KMS-11 (cell line): ENCODE data around the gene FAT2.
"Not testable (repeated sequence)": the region's sequence is repeated elsewhere in the genome, so short reads cannot be mapped to it uniquely, and the experiment has no call there.

Experiments
- H2AFZ ChIP-seq: fragments of 200-600 bp; sonication (generic); 2 replicates; pipeline ENCODE4 v1.6.1; 2016; ENCODE audit warnings: antibody characterized with exemption, mixed run types, low read depth
- H3K27ac ChIP-seq: fragments of 200-600 bp; sonication (generic); 2 replicates; pipeline ENCODE4 v1.6.1; 2016; ENCODE audit warnings: mild to moderate bottlenecking, mixed run types
- H3K27me3 ChIP-seq: fragments of 200-600 bp; sonication (generic); 2 replicates; pipeline ENCODE4 v1.6.1; 2017; ENCODE audit warnings: mild to moderate bottlenecking, low read depth, mixed run types, moderate library complexity; ENCODE audit not compliant: insufficient read depth
- H3K36me3 ChIP-seq: fragments of 200-600 bp; sonication (generic); 2 replicates; pipeline ENCODE4 v1.6.1; 2017; ENCODE audit warnings: mild to moderate bottlenecking, mixed run types; ENCODE audit not compliant: insufficient read depth
- H3K4me1 ChIP-seq: fragments of 200-600 bp; sonication (generic); 2 replicates; pipeline ENCODE4 v1.6.1; 2016; ENCODE audit warnings: mild to moderate bottlenecking, low read depth, mixed run types; ENCODE audit not compliant: poor library complexity, severe bottlenecking
- H3K4me2 ChIP-seq: fragments of 200-600 bp; sonication (generic); 2 replicates; pipeline ENCODE4 v1.7.0; 2016; ENCODE audit warnings: mild to moderate bottlenecking, mixed run types
- H3K4me3 ChIP-seq: fragments of 200-600 bp; sonication (generic); IDR thresholded peaks from 2 replicates; pipeline ENCODE4 v1.6.1; 2017; ENCODE audit warnings: low read depth, low read length, mixed read lengths; ENCODE audit not compliant: insufficient read depth
- H3K79me2 ChIP-seq: fragments of 200-600 bp; sonication (generic); 2 replicates; pipeline ENCODE4 v1.6.1; 2016; ENCODE audit warnings: low read depth, mixed run types; ENCODE audit not compliant: insufficient read depth
- H3K9ac ChIP-seq: fragments of 200-600 bp; sonication (generic); 2 replicates; pipeline ENCODE4 v1.6.1; 2016; ENCODE audit warnings: mild to moderate bottlenecking, mixed run types
- H4K20me1 ChIP-seq: fragments of 200-600 bp; sonication (generic); 2 replicates; pipeline ENCODE4 v1.6.1; 2016; ENCODE audit warnings: mild to moderate bottlenecking, mixed run types; ENCODE audit not compliant: insufficient read depth
- TF ChIP-seq, protein P1 (sequence below): fragments of 200-600 bp; sonication (generic); conservative IDR thresholded peaks from 2 replicates; pipeline ENCODE4 v1.6.1; 2017; ENCODE audit warnings: low read depth, mild to moderate bottlenecking, antibody characterized with exemption, low read length, moderate library complexity, mixed read lengths

FAT2 gene

GRCh38 chr5:151581347-151581746, 9.8 kb downstream of the FAT2 start:
- no peaks in the 10 kb centered on the region for H3K79me2 ChIP-seq
- H3K27ac ChIP-seq = no peak overlapping the region
- H4K20me1 ChIP-seq = no peaks in the 10 kb centered on the region
- H3K9ac ChIP-seq = no peak overlapping the region
- no peaks in the 10 kb centered on the region for H3K4me1 ChIP-seq
- no peaks in the 10 kb centered on the region for H3K27me3 ChIP-seq
- no peak overlapping the region for H3K4me3 ChIP-seq
- no peak overlapping the region for H3K4me2 ChIP-seq
- TF ChIP-seq, protein P1, sequence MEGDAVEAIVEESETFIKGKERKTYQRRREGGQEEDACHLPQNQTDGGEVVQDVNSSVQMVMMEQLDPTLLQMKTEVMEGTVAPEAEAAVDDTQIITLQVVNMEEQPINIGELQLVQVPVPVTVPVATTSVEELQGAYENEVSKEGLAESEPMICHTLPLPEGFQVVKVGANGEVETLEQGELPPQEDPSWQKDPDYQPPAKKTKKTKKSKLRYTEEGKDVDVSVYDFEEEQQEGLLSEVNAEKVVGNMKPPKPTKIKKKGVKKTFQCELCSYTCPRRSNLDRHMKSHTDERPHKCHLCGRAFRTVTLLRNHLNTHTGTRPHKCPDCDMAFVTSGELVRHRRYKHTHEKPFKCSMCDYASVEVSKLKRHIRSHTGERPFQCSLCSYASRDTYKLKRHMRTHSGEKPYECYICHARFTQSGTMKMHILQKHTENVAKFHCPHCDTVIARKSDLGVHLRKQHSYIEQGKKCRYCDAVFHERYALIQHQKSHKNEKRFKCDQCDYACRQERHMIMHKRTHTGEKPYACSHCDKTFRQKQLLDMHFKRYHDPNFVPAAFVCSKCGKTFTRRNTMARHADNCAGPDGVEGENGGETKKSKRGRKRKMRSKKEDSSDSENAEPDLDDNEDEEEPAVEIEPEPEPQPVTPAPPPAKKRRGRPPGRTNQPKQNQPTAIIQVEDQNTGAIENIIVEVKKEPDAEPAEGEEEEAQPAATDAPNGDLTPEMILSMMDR = no peak
- no peak overlapping the region for H2AFZ ChIP-seq
- no peaks in the 10 kb centered on the region for H3K36me3 ChIP-seq

DNA sequence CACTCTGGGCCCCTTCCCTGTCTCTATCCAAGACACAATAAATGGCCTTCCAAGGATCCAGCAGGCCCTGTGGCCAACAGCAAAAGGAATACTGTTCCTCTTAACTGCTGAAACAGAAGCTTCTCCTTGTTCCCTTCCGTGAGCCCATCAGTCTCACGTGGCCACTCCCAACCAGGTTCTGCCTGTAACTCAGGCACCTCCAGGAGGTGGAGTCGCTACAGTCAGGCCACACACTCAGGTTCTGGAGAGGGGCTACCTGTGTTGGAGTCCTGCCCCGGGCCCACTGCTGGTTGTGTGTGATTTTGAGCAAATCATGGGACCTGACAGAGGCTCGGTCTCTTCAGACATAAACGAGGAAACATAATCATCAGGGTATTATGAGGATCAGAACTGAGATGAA, 10.3 kb downstream of the FAT2 start:
- H3K36me3 ChIP-seq = no peaks in the 10 kb centered on the region
- no peak overlapping the region for H3K4me2 ChIP-seq
- H3K27me3 ChIP-seq = no peaks in the 10 kb centered on the region
- no peak overlapping the region for H2AFZ ChIP-seq
- no peaks in the 10 kb centered on the region for H4K20me1 ChIP-seq
- H3K79me2 ChIP-seq = no peaks in the 10 kb centered on the region
- TF ChIP-seq, protein P1 = no peak
- no peak overlapping the region for H3K27ac ChIP-seq
- no peak overlapping the region for H3K4me3 ChIP-seq
- H3K4me1 ChIP-seq = no peaks in the 10 kb centered on the region
- H3K9ac ChIP-seq = no peak overlapping the region

DNA sequence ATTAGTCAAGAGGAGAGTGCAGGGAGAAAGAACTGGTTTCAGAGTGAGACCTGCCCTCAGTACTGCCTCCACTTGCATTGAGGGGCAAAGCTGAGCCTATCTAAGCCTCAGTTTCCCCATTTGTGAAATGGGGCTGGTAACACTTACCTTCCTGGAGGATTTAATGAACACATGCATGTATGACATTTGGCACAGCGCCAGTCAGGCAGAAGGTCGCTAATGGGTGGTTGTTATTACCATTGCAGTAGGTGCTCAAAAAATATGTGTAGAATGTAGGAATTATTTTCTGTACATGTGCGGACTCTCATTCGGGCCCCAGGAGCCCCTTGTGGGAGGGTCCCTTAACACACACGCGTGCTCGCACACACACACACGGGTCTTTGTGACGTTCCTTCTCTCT, 10.9 kb downstream of the FAT2 start:
- no peak overlapping the region for H3K4me3 ChIP-seq
- no peaks in the 10 kb centered on the region for H4K20me1 ChIP-seq
- H3K4me1 ChIP-seq = no peaks in the 10 kb centered on the region
- no peak overlapping the region for H3K4me2 ChIP-seq
- H3K27me3 ChIP-seq = no peaks in the 10 kb centered on the region
- H3K36me3 ChIP-seq = no peaks in the 10 kb centered on the region
- no peak overlapping the region for H2AFZ ChIP-seq
- TF ChIP-seq, protein P1 = no peak
- no peaks in the 10 kb centered on the region for H3K79me2 ChIP-seq
- H3K9ac ChIP-seq = no peak overlapping the region
- no peak overlapping the region for H3K27ac ChIP-seq

GRCh38 chr5:151579146-151579545, 12.0 kb downstream of the FAT2 start:
- H4K20me1 ChIP-seq, H3K9ac ChIP-seq, H2AFZ ChIP-seq, H3K4me2 ChIP-seq, H3K4me1 ChIP-seq, H3K27ac ChIP-seq, H3K27me3 ChIP-seq, H3K36me3 ChIP-seq, H3K4me3 ChIP-seq, H3K79me2 ChIP-seq: not testable (repeated sequence)

DNA sequence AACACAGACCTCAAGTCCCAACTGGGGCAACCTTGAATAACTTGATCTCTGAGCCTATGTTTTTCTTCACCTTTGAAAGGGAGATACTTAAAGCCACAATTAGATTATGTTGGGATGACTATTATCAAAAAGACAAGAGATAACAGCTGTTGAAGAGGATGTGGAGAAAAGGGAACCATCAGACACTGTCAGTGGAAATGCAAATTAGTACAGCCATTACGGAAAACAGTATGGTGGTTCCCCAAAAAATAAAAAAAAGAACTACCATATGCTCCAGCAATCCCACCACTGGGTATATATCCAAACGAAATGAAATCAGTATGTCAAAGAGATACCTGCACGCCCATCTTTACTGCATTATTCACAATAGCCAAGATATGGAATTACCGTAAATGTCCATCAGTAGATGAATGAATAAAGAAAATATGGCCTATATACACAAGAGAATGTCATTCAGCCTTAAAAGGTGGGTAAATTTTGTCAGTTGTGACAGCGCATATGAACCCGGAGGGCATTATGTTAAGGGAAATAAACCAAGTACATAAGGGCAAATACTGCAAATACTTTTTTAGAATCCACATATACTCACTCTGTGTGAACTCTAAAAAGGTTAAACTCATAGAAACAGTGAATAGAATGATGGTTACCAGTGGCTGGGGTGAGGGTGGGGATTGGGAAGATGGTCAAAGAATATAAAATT, 12.7 kb downstream of the FAT2 start:
- Histone ChIP-seq H3K27ac (no peak overlapping the region), H3K9ac (no peak overlapping the region), H3K79me2 (no peaks in the 10 kb centered on the region), H3K36me3 (no peaks in the 10 kb centered on the region), H3K4me3 (no peak overlapping the region), H3K4me1 (no peaks in the 10 kb centered on the region), H2AFZ (no peak overlapping the region), H3K27me3 (no peaks in the 10 kb centered on the region), H4K20me1 (no peaks in the 10 kb centered on the region), H3K4me2 (no peak overlapping the region)
- TF ChIP-seq, protein P1 = no peak
